Measurements from ENCODE around the gene RPL19.

Gene RPL19

DNA sequence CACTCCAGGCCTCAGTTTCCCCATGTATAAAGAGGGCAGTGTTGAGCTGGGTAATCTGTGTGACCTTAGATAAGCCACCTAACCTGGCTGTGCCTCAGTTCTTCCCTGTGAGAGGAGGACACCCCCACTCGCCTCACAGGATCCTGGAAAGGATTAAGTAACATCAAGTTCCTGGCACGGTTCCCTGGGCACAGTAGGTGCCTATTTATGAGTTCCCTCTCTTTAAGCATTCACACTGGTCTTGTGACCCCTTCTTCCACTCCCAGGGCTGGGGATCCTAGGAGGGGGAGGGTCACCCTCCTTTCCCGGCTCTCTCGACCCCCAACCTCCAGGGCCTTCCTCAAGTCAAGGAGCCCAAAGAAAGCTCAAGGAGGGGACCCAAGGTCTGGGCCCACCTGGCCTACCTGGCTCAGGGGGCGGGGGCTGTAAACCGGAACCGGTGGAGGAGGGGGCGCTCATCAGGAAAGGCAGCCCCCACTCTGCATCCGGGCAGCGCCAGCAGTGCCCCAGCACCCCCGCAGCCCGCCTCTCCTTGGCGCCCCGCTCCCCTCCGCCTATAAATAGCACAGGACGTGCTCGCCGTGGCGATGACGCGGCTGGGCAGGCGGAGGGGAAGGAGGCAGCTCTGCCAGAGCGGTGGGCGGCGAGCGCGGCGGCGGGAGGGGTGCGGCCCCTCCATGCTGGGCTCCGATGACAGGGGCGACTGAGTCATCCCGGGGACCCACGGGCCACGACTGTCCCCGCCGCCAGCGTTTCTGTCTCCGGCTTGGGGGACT lies 9.4 kb downstream of the RPL19 start:
- CTCF ChIA-PET = interaction anchor here (0.5 to 5.0 kb wide), 6 partner anchors 9 to 36 kb away, joined by 3 to 96 read pairs (median 22); partner anchors contain the start of gene RPL19
- no peak for DNase-seq (ENCODE audit: extremely low spot score)
- POLR2A ChIA-PET = interaction anchor here (1.0 to 2.8 kb wide), 3 partner anchors 10 to 192 kb away, joined by 3 to 17 read pairs (median 4); partner anchors contain the start of genes FBXL20 and RPL19
- TF ChIP-seq TARDBP (IDR thresholded peaks at IDR 0.05) (no peak), FOXA1 (IDR thresholded peaks at IDR 0.05) (no peak), L3MBTL2 (conservative IDR thresholded peaks at IDR 0.05) (no peak), LEF1 (IDR thresholded peaks at IDR 0.05; ENCODE audit: borderline replicate concordance) (no peak), ELF4 (IDR thresholded peaks at IDR 0.05) (no peak), BHLHE40 (IDR thresholded peaks at IDR 0.05; ENCODE audit: borderline replicate concordance) (no peak), HDGF (IDR thresholded peaks at IDR 0.05; ENCODE audit: borderline replicate concordance) (no peak), FOXM1 (IDR thresholded peaks at IDR 0.05; ENCODE audit: borderline replicate concordance) (no peak), SUZ12 (IDR thresholded peaks at IDR 0.05) (no peak), FOXK2 (IDR thresholded peaks at IDR 0.05) (no peak), ZNF384 (IDR thresholded peaks at IDR 0.05) (no peak), PKNOX1 (IDR thresholded peaks at IDR 0.05) (no peak), ARNT (IDR thresholded peaks at IDR 0.05) (no peak), CTBP1 (IDR thresholded peaks at IDR 0.05; ENCODE audit: borderline replicate concordance) (no peak), SP1 (IDR thresholded peaks at IDR 0.05) (no peak), NFRKB (IDR thresholded peaks at IDR 0.05) (no peak)

GRCh38 chr17:39210093-39210434 lies 10.0 kb downstream of the RPL19 start:
- DNase-seq (ENCODE audit: extremely low spot score) = no peak
- POLR2A ChIA-PET = interaction anchor here (1.0 to 2.8 kb wide), 2 partner anchors 10 to 191 kb away, joined by 3 to 17 read pairs; partner anchors contain the start of genes FBXL20 and RPL19
- CTCF ChIA-PET = no interaction called here
- no peak for TF ChIP-seq ELF4 (IDR thresholded peaks at IDR 0.05)
- no peak for TF ChIP-seq SP1 (IDR thresholded peaks at IDR 0.05)
- TF ChIP-seq FOXM1 (IDR thresholded peaks at IDR 0.05; ENCODE audit: borderline replicate concordance) = no peak
- no peak for TF ChIP-seq FOXK2 (IDR thresholded peaks at IDR 0.05)
- TF ChIP-seq ARNT (IDR thresholded peaks at IDR 0.05) = no peak
- no peak for TF ChIP-seq ZNF384 (IDR thresholded peaks at IDR 0.05)
- TF ChIP-seq HDGF (IDR thresholded peaks at IDR 0.05; ENCODE audit: borderline replicate concordance) = no peak
- TF ChIP-seq FOXA1 (IDR thresholded peaks at IDR 0.05) = no peak
- no peak for TF ChIP-seq L3MBTL2 (conservative IDR thresholded peaks at IDR 0.05)
- TF ChIP-seq TARDBP (IDR thresholded peaks at IDR 0.05) = no peak
- no peak for TF ChIP-seq LEF1 (IDR thresholded peaks at IDR 0.05; ENCODE audit: borderline replicate concordance)
- TF ChIP-seq SUZ12 (IDR thresholded peaks at IDR 0.05) = no peak
- TF ChIP-seq PKNOX1 (IDR thresholded peaks at IDR 0.05) = no peak
- TF ChIP-seq NFRKB (IDR thresholded peaks at IDR 0.05) = no peak
- no peak for TF ChIP-seq BHLHE40 (IDR thresholded peaks at IDR 0.05; ENCODE audit: borderline replicate concordance)
- no peak for TF ChIP-seq CTBP1 (IDR thresholded peaks at IDR 0.05; ENCODE audit: borderline replicate concordance)

DNA sequence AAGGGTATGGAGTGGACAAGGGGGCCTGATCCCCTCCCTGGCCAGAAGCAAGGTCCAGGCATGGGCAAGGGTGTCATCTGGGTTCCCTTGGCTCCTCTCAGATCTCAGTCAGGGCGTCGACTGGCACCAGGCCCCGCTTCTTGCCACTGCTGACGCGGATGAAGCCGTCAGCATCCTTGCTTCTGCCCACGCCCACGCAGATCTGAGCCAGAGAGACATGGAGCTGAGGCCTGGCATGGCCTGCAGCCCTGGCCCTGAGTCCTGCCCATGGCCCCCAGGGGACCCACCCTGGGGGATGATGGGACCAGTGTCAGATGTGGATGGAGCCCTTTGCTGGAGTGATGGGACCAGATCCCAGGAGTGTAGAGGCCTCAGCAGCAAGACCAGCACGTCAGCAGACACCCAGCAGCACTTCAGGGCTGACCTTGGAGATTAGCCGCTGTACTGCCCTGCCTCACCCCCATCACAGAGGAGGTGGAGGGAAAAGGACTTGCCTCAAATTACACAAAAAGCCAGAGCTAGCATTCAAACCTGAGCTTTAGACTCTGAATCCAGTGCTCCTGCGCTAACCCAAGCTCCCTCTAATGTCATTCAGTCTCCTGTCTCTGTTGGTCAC lies 12.2 kb downstream of the RPL19 start:
- ChIA-PET POLR2A (interaction anchor here (4.3 kb wide), 1 partner anchor 12 kb away, joined by 24 read pairs; the partner anchor contains the start of gene RPL19), CTCF (no interaction called here)
- TF ChIP-seq L3MBTL2 (conservative IDR thresholded peaks at IDR 0.05) = no peak
- DNase-seq (ENCODE audit: extremely low spot score) = no peak

- POLR2A ChIA-PET = interaction anchor here (4.3 kb wide), 1 partner anchor 13 kb away, joined by 24 read pairs; the partner anchor contains the start of gene RPL19
- CTCF ChIA-PET = interaction anchor here (2.2 kb wide), 1 partner anchor 23 kb away, joined by 7 read pairs; no protein-coding TSS in a partner anchor
- TF ChIP-seq BHLHE40 (IDR thresholded peaks at IDR 0.05; ENCODE audit: borderline replicate concordance) (no peak), FOXA1 (IDR thresholded peaks at IDR 0.05) (no peak), FOXM1 (IDR thresholded peaks at IDR 0.05; ENCODE audit: borderline replicate concordance) (no peak), SP1 (IDR thresholded peaks at IDR 0.05) (no peak), HDGF (IDR thresholded peaks at IDR 0.05; ENCODE audit: borderline replicate concordance) (no peak), FOXK2 (IDR thresholded peaks at IDR 0.05) (no peak), ARNT (IDR thresholded peaks at IDR 0.05) (no peak), TARDBP (IDR thresholded peaks at IDR 0.05) (no peak), PKNOX1 (IDR thresholded peaks at IDR 0.05) (no peak), NFRKB (IDR thresholded peaks at IDR 0.05) (no peak), CTBP1 (IDR thresholded peaks at IDR 0.05; ENCODE audit: borderline replicate concordance) (no peak), ELF4 (IDR thresholded peaks at IDR 0.05) (no peak), LEF1 (IDR thresholded peaks at IDR 0.05; ENCODE audit: borderline replicate concordance) (no peak), L3MBTL2 (conservative IDR thresholded peaks at IDR 0.05) (no peak), ZNF384 (IDR thresholded peaks at IDR 0.05) (no peak), SUZ12 (IDR thresholded peaks at IDR 0.05) (no peak)
- no peak for DNase-seq (ENCODE audit: extremely low spot score)
These were observed 12.9 kb downstream of the RPL19 start for GRCh38 chr17:39212841-39213480.

DNA sequence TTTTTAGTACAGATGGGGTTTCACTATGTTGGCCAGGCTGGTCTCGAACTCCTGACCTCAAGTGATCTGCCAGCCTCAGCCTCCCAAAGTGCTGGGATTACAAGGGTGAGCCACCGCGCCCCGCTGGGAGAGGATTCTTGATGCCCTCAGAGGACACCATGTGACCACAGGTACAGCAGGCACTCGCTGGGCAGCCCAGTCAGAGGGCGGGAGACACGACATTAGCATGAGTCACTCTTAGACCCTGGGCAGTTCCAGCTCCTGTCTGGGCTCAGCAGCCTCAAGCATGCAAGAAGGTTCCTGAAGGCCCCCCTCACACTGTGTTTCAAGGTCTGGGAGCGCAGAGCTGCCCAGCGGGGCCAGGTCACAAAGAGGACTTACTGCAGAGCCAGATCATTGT lies 13.8 kb downstream of the RPL19 start:
- no peak for DNase-seq (ENCODE audit: extremely low spot score)
- ChIA-PET POLR2A (interaction anchor here (4.3 kb wide), 1 partner anchor 14 kb away, joined by 24 read pairs; the partner anchor contains the start of gene RPL19), CTCF (interaction anchor here (2.2 kb wide), 1 partner anchor 22 kb away, joined by 7 read pairs; no protein-coding TSS in a partner anchor)
- no peak for TF ChIP-seq CTBP1 (IDR thresholded peaks at IDR 0.05; ENCODE audit: borderline replicate concordance)
- TF ChIP-seq SUZ12 (IDR thresholded peaks at IDR 0.05) = no peak
- TF ChIP-seq NFRKB (IDR thresholded peaks at IDR 0.05) = no peak
- TF ChIP-seq LEF1 (IDR thresholded peaks at IDR 0.05; ENCODE audit: borderline replicate concordance) = no peak
- no peak for TF ChIP-seq FOXA1 (IDR thresholded peaks at IDR 0.05)
- TF ChIP-seq PKNOX1 (IDR thresholded peaks at IDR 0.05) = no peak
- no peak for TF ChIP-seq L3MBTL2 (conservative IDR thresholded peaks at IDR 0.05)
- no peak for TF ChIP-seq HDGF (IDR thresholded peaks at IDR 0.05; ENCODE audit: borderline replicate concordance)
- TF ChIP-seq ZNF384 (IDR thresholded peaks at IDR 0.05) = no peak
- no peak for TF ChIP-seq FOXM1 (IDR thresholded peaks at IDR 0.05; ENCODE audit: borderline replicate concordance)
- no peak for TF ChIP-seq SP1 (IDR thresholded peaks at IDR 0.05)
- no peak for TF ChIP-seq BHLHE40 (IDR thresholded peaks at IDR 0.05; ENCODE audit: borderline replicate concordance)
- TF ChIP-seq FOXK2 (IDR thresholded peaks at IDR 0.05) = no peak
- TF ChIP-seq ELF4 (IDR thresholded peaks at IDR 0.05) = no peak
- TF ChIP-seq TARDBP (IDR thresholded peaks at IDR 0.05) = no peak
